Heart left ventricle (tissue), 16 donors: ENCODE measurements around the gene OR4E2. TPM values are rescaled to one million over a fixed set of nuclear protein-coding genes. Genes with fewer than 3 reads are reported as not detected.
"Not testable (repeated sequence)": the region's sequence is repeated elsewhere in the genome, so short reads cannot be mapped to it uniquely, and the experiment has no call there.

ENCODE experiments used
- ATAC-seq, 4 donors: fragments of 200-7000 bp; cut with Tn5 transposase; one replicate each; pipeline ENCODE4 v1.9.1; 2020 to 2022; ENCODE audit warnings: moderate library complexity in 4 of 4, mild to moderate bottlenecking in 3 of 4, moderate number of reproducible peaks in 1 of 4
- DNase-seq, 5 donors: peaks; one replicate each; pipeline ENCODE4 v3.0.0-alpha.2; 2020
- H3K27ac ChIP-seq, 12 donors: fragments of 200-600 bp; sonication (generic) in 4 of 12; one replicate each; pipeline versions ENCODE4 v1.5.0 to v1.8.0; 2016 to 2022; ENCODE audit warnings: mild to moderate bottlenecking in 2 of 12
- H3K27me3 ChIP-seq, 9 donors: fragments of 200-600 bp; sonication (generic) in 2 of 9; one replicate each; pipeline versions ENCODE4 v1.5.1 to v1.8.0; 2016 to 2022; ENCODE audit warnings: mild to moderate bottlenecking in 3 of 9
- H3K36me3 ChIP-seq, 9 donors: fragments of 200-600 bp; sonication (generic) in 2 of 9; one replicate each; pipeline versions ENCODE4 v1.5.0 to v1.8.0; 2018 to 2022; ENCODE audit warnings: mild to moderate bottlenecking in 2 of 9
- H3K4me1 ChIP-seq, 12 donors: fragments of 200-600 bp; sonication (generic) in 4 of 12; one replicate each; pipeline versions ENCODE4 v1.5.0 to v1.8.0; 2016 to 2022; ENCODE audit warnings: mild to moderate bottlenecking in 3 of 12
- H3K4me3 ChIP-seq, 12 donors: fragments of 200-600 bp; sonication (generic) in 4 of 12; one replicate each; pipeline versions ENCODE4 v1.5.0 to v1.8.0; 2017 to 2022; ENCODE audit warnings: mild to moderate bottlenecking in 9 of 12, moderate library complexity in 4 of 12
- H3K9me3 ChIP-seq, 12 donors: fragments of 200-600 bp; sonication (generic) in 4 of 12; one replicate each; pipeline versions ENCODE4 v1.5.0 to v1.8.0; 2016 to 2022; ENCODE audit warnings: mild to moderate bottlenecking in 1 of 12
- CTCF ChIP-seq, 12 donors: fragments of 200-600 bp; sonication (generic) in 4 of 12; IDR thresholded peaks; one replicate each; pipeline versions ENCODE4 v1.5.0 to v1.8.0; 2018 to 2022; ENCODE audit warnings: antibody characterized with exemption in 12 of 12, mild to moderate bottlenecking in 5 of 12
- POLR2A ChIP-seq, 2 donors: fragments of 450-650 bp; IDR thresholded peaks; one replicate each; pipeline ENCODE4 v1.6.1; 2017; ENCODE audit warnings: antibody characterized with exemption in 2 of 2, mild to moderate bottlenecking in 2 of 2, moderate library complexity in 2 of 2
- WGBS, 4 donors: extraction: QIAGEN DNeasy Blood & Tissue Kit in 2 of 4; methylation state at CpG; one replicate each; pipeline versions ENCODE4 v1.1.5 to v1.1.7; 2013 to 2018; 5-methylcytosine and 5-hydroxymethylcytosine counted together
- intact Hi-C, 10 donors: fragments of 100-400 bp; cut with DNase I; formaldehyde crosslinking; loops; one replicate each; pipeline versions ENCODE4 v1.11.1 to v1.14.2; 2022
- polyA plus RNA-seq, 2 donors: library from polyadenylated mRNA; stranded (reverse); fragments of 200-250 nt; gene quantifications; one replicate each; pipeline ENCODE4 v1.2.3, GENCODE V29; 2013
- total RNA-seq, 9 donors: library from RNA; depleted of rRNA in 2 of 9; stranded (reverse); fragments of >200 nt in 2 of 9; fragmentation: NEBNext Ultra II Directional in 3 of 9; extraction: Animal tissue kit (Norgen Biotek cat#: 25700) in 3 of 9; gene quantifications; one replicate each; pipeline versions ENCODE4 v1.1.0 to v1.2.4, GENCODE V29; 2016 to 2023
- donor health status: ischemic (EF 13 %, LVEDD 7.1; RV severe dilation, severe dysfunction).
- donor health status: healthy with polysubstance abuse.
- donor health status: DM: no; HTN: yes; CAD: no.
- donor health status: DM: no; HTN: no; CAD: no.
- donor health status: ischemic (EF 25% LVEDD 6.9; RV normal size, moderate dysfunction).
- donor health status: ischemic (EF 25% LVEDD 5.7; RV mildly dilated, moderate dysfunction).
- donor health status: healthy.
- donor health status: DM: yes; HTN: yes; CAD: no.
- donor health status: ischemic (EF 35%, LVEDD 5.7; RV mildly dilated, moderate dysfunction).
- donor health status: nonischemic (EF 11% LVEDD 7.7; RV severe dilation, severe dysfunction).
- donor health status: DM: yes; HTN: yes; CAD: no.
- donor health status: PGD.
- donor health status: ischemic (EF 29% LVEDD 5.4; RV normal size, mild dysfunction).
- donor health status: nonischemic (EF 23%, LVEDD 6.1; RV moderate dilation, normal function).

Gene OR4E2
- total and polyA plus RNA-seq, 11 donors, result not detected

DNA sequence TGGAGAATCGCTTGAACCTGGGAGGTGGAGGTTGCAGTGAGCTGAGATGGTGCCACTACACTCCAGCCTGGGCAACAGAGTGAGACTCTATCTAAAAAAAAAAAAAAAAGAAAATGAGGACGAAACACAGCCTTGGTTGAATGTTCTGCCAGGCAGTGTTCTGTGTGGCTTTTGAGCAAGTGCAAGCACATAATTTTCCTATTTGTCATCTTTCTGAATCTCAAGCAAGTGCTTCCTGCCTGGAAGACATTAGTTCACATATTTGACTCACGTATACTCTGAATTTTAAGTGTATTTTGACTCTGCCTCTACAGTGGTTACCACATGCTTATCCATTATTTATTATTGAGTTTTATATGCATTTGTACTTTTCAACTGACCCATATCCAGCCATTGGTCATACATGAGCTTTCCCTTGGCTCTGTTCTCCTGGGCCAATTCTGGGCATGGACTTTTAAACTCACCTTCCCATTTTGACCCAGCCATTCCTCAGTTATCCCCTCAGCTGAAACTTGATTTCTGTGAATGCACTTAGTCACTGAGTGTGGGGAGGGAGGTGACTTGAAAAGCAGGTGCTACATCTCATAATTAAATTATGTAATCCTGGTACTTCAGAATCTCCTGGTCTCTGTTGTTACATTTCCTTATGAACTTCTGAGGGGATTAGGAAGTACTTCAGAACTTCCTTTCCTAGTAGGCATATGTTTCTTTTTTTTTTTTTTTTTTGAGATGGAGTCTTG, 27.0 kb upstream of the OR4E2 start:
- H3K4me3 ChIP-seq, result no peak overlapping the region
- no peak for DNase-seq
- no peaks in the 10 kb centered on the region for H3K4me1 ChIP-seq
- no peak overlapping the region for H3K27ac ChIP-seq
- no peaks in the 10 kb centered on the region for H3K27me3 ChIP-seq
- TF ChIP-seq POLR2A (IDR thresholded peaks at IDR 0.05) (no peak), CTCF (IDR thresholded peaks at IDR 0.05) (no peak)
- peaks cover 0 to 5% (median 0%) of the 10 kb centered on the region in 12 donors for H3K9me3 ChIP-seq
- H3K36me3 ChIP-seq, result no peaks in the 10 kb centered on the region
- intact Hi-C loops, result no loop called here
- no peak for ATAC-seq
- 60 to 73% (median 66%) methylated on average over 3 of the region's 3 CpGs for WGBS, 4 donors

DNA sequence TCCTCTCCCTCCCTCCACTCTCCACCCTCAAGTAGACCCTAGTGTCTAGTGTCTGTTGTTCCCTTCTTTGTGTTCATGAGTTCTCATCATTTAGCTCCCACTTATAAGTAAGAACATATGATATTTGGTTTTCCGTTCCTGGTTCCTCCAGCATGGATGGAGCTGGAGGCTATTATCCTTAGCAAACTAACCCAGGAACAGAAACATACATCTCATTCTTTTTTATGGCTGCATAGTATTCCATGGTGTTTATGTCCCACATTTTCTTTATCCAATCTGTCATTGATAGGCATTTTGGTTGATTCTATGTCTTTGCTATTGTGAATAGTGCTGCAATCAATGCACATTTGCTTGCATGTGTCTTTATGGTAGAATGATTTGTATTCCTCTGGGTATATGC, 23.1 kb upstream of the OR4E2 start:
- H3K36me3 ChIP-seq, H3K9me3 ChIP-seq, H3K4me1 ChIP-seq, H3K4me3 ChIP-seq, H3K27ac ChIP-seq, DNase-seq, intact Hi-C loops, H3K27me3 ChIP-seq, ATAC-seq: not testable (repeated sequence)
- 85 to 94% (median 90%) methylated on average over 1 of the region's 1 CpG for WGBS, 4 donors

DNA sequence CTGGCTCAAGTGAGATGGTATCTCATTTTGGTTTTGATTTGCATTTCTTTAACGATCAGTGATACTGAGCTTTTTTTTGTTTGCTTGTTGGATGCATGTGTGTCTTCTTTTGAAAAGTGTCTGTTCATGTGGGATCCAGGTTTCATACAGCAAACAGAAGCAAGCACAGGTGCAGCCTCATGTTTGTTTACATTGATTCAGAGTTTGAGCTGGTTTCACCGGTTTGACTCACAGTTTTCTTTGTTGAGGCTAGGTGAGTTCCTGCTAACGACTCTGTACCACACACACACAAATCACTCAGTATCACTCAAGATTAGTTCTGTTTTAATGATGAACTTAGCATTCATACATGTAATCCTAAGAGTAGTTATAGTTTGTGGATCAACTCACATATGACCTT, 22.6 kb upstream of the OR4E2 start:
- no peaks in the 10 kb centered on the region for H3K4me1 ChIP-seq
- peaks cover 0 to 5% (median 0%) of the 10 kb centered on the region in 12 donors for H3K9me3 ChIP-seq
- no peaks in the 10 kb centered on the region for H3K36me3 ChIP-seq
- H3K27ac ChIP-seq, result no peak overlapping the region
- TF ChIP-seq CTCF (IDR thresholded peaks at IDR 0.05) (no peak), POLR2A (IDR thresholded peaks at IDR 0.05) (no peak)
- H3K27me3 ChIP-seq, result no peaks in the 10 kb centered on the region
- H3K4me3 ChIP-seq, result no peak overlapping the region
- ATAC-seq (no peak), DNase-seq (no peak)
- WGBS, 4 donors, result 28 to 81% (median 42%) methylated on average over 3 of the region's 3 CpGs
- intact Hi-C loops, result no loop called here

- no peak for ATAC-seq
- 69 to 81% (median 74%) methylated on average over 4 of the region's 4 CpGs for WGBS, 4 donors
- H3K27ac ChIP-seq, result no peak within 1 kb of the TSS
- DNase-seq, result no peak
- H3K27me3 ChIP-seq, result no peaks in the 10 kb centered on the region
- intact Hi-C loops, result no loop called here
- no peak within 1 kb of the TSS for H3K4me3 ChIP-seq
- H3K36me3 ChIP-seq, result no peaks in the 10 kb centered on the region
- peaks cover 0 to 5% (median 0%) of the 10 kb centered on the region in 12 donors for H3K9me3 ChIP-seq
- no peak for TF ChIP-seq POLR2A (IDR thresholded peaks at IDR 0.05)
- no peak for TF ChIP-seq CTCF (IDR thresholded peaks at IDR 0.05)
- H3K4me1 ChIP-seq, result no peaks in the 10 kb centered on the region
Measured at GRCh38 chr14:21634840-21635239, 18.8 kb upstream of the OR4E2 start, which contains the start of gene OR10G2. TSS of gene OR10G2 (minus strand) at chr14:21634940. CDS start at chr14:21634842, 98 bp downstream.

DNA sequence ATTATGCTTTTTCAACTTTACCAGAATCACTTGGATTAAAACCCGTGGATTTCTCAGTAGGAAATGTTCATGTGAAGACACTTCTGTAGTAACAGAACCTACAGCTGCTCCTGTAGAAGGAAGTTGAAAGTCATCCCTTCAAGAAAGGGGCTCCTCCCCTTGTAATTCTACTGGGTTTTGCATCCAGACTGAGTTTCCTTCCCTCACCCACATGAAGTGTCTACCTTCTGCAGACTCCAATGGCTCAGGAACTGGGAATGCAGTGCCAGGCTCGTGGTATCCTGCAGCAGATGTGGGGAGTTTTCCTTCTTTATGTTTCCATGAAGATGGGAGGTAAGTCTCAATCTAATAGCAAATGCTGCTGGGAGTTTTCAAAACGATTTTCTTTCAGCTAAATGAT, 11.0 kb upstream of the OR4E2 start:
- Histone ChIP-seq H3K4me3 (no peak overlapping the region), H3K4me1 (no peaks in the 10 kb centered on the region), H3K27ac (no peak overlapping the region), H3K36me3 (no peaks in the 10 kb centered on the region), H3K27me3 (peaks cover 0 to 10% (median 0%) of the 10 kb centered on the region in 9 donors), H3K9me3 (no peaks in the 10 kb centered on the region)
- WGBS, 4 donors, result 52 to 63% (median 56%) methylated on average over 3 of the region's 3 CpGs
- DNase-seq (no peak), ATAC-seq (no peak)
- intact Hi-C loops, result no loop called here
- TF ChIP-seq POLR2A (IDR thresholded peaks at IDR 0.05) (no peak), CTCF (IDR thresholded peaks at IDR 0.05) (no peak)
